H1 (cell line): ENCODE measurements around the gene VASH1. TPM values are rescaled to one million over a fixed set of nuclear protein-coding genes. Genes with fewer than 3 reads are reported as not detected.

Experiments used
- CTCF ChIA-PET: fragments of 300-600 bp; sonication (Branson Sonifier 250); formaldehyde crosslinking; loops from one replicate; lab custom pipeline; 2021; ENCODE audit not compliant: partially characterized antibody; lab: Charles Lee
- POLR2A ChIA-PET: fragments of 300-600 bp; sonication (Branson Sonifier 250); formaldehyde crosslinking; loops from one replicate; lab custom pipeline; 2021; ENCODE audit warnings: inconsistent platforms; ENCODE audit not compliant: partially characterized antibody; lab: Charles Lee
- DNase-seq, 2 experiments: peaks; one replicate each; pipeline versions ENCODE4 v3.0.0 to v3.0.0-alpha.2; 2010 to 2022; ENCODE audit warnings: low spot score in 2 of 2, low read depth in 1 of 2, mixed read lengths in 1 of 2
- FAIRE-seq: peaks from 2 replicates; lab custom pipeline; 2011; peaks lifted over from hg19 to GRCh38; lab: Jason Lieb, UNC
- H2AFZ ChIP-seq: 2 replicates; pipeline ENCODE4 v1.8.1; 2012; ENCODE audit warnings: low read length, inconsistent platforms
- H2AK5ac ChIP-seq: 2 replicates; pipeline ENCODE4 v1.6.1; 2013; ENCODE audit warnings: low read depth, low read length
- H2BK120ac ChIP-seq: replicated peaks from 2 replicates; pipeline ENCODE3; 2013; ENCODE audit warnings: low read depth, low read length, inconsistent platforms
- H2BK12ac ChIP-seq: 2 replicates; pipeline ENCODE4 v1.6.1; 2013; ENCODE audit warnings: low read depth, low read length
- H2BK15ac ChIP-seq: 2 replicates; pipeline ENCODE4 v1.6.1; 2013; ENCODE audit warnings: low read length
- H2BK20ac ChIP-seq: 2 replicates; pipeline ENCODE4 v1.6.1; 2013; ENCODE audit warnings: low read length
- H2BK5ac ChIP-seq: 2 replicates; pipeline ENCODE4 v1.6.1; 2013; ENCODE audit warnings: low read depth, low read length
- H3K14ac ChIP-seq: 2 replicates; pipeline ENCODE4 v1.6.1; 2013; ENCODE audit warnings: inconsistent platforms; ENCODE audit not compliant: insufficient read length
- H3K18ac ChIP-seq: 2 replicates; pipeline ENCODE4 v1.6.1; 2013; ENCODE audit warnings: low read length; ENCODE audit errors: extremely low read depth
- H3K23ac ChIP-seq: 2 replicates; pipeline ENCODE4 v1.6.1; 2013; ENCODE audit warnings: inconsistent platforms; ENCODE audit not compliant: insufficient read length
- H3K23me2 ChIP-seq: 2 replicates; pipeline ENCODE4 v1.6.1; 2013; ENCODE audit warnings: low read depth, low read length
- H3K27ac ChIP-seq: 2 replicates; pipeline ENCODE4 v1.6.1; 2011; ENCODE audit warnings: low read depth, low read length, inconsistent platforms
- H3K27me3 ChIP-seq, 4 experiments: replicated peaks in 1 of 4; 1 replicate in 1 of 4; 2 replicates in 3 of 4; pipeline versions ENCODE4 v1.6.1 to v1.8.1; 2011 to 2013; ENCODE audit warnings: low read length in 3 of 4, mild to moderate bottlenecking in 3 of 4, inconsistent platforms in 2 of 4, mixed read lengths in 2 of 4, moderate library complexity in 1 of 4; ENCODE audit not compliant: control insufficient read depth in 3 of 4, insufficient read depth in 3 of 4; ENCODE audit errors: extremely low read depth in 1 of 4
- H3K36me3 ChIP-seq, 4 experiments: 2 replicates each; pipeline versions ENCODE4 v1.6.1 to v1.8.1; 2011 to 2013; ENCODE audit warnings: mild to moderate bottlenecking in 4 of 4, low read length in 3 of 4, moderate library complexity in 2 of 4, control low read depth in 1 of 4, inconsistent platforms in 1 of 4; ENCODE audit not compliant: insufficient read depth in 4 of 4, control insufficient read depth in 2 of 4
- H3K4ac ChIP-seq: replicated peaks from 2 replicates; pipeline ENCODE3; 2013; ENCODE audit warnings: low read length, low read depth, mixed read lengths, inconsistent platforms; ENCODE audit not compliant: insufficient read length
- H3K4me1 ChIP-seq, 4 experiments: replicated peaks in 1 of 4; 1 replicate in 1 of 4; 2 replicates in 3 of 4; pipeline versions ENCODE4 v1.6.1 to v1.8.1; 2011 to 2013; ENCODE audit warnings: low read length in 3 of 4, inconsistent platforms in 2 of 4, mixed read lengths in 1 of 4; ENCODE audit not compliant: insufficient read depth in 4 of 4, control insufficient read depth in 3 of 4
- H3K4me2 ChIP-seq, 2 experiments: 2 replicates each; pipeline versions ENCODE4 v1.6.1 to v1.8.1; 2011 to 2013; ENCODE audit warnings: low read depth in 2 of 2, low read length in 2 of 2, control low read depth in 1 of 2, inconsistent platforms in 1 of 2, mild to moderate bottlenecking in 1 of 2; ENCODE audit not compliant: insufficient read depth in 1 of 2
- H3K4me3 ChIP-seq, 4 experiments: fragments of 200-600, 300-600 bp in 1 of 4; sonication (generic), shearing (Covaris generic), sonication (Bioruptor Twin) in 1 of 4; 2 replicates each; pipeline versions ENCODE4 v1.5.1 to v1.8.1; 2011 to 2016; ENCODE audit warnings: low read length in 4 of 4, low read depth in 3 of 4, control low read depth in 2 of 4, inconsistent platforms in 2 of 4, mild to moderate bottlenecking in 2 of 4, mixed read lengths in 1 of 4, moderate library complexity in 1 of 4; ENCODE audit not compliant: insufficient read depth in 2 of 4; ENCODE audit errors: extremely low read depth in 1 of 4
- H3K56ac ChIP-seq: replicated peaks from 2 replicates; pipeline ENCODE3; 2013; ENCODE audit warnings: low read depth, mild to moderate bottlenecking, mixed read lengths, low read length, inconsistent platforms; ENCODE audit not compliant: insufficient read length
- H3K79me1 ChIP-seq: 2 replicates; pipeline ENCODE4 v1.6.1; 2013; ENCODE audit warnings: low read depth, low read length, control low read depth
- H3K79me2 ChIP-seq, 2 experiments: 2 replicates each; pipeline versions ENCODE4 v1.6.1 to v1.8.1; 2012 to 2013; ENCODE audit warnings: low read length in 2 of 2, mild to moderate bottlenecking in 2 of 2, inconsistent platforms in 1 of 2; ENCODE audit not compliant: insufficient read depth in 2 of 2, control insufficient read depth in 1 of 2
- H3K9ac ChIP-seq, 4 experiments: replicated peaks in 1 of 4; 1 replicate in 1 of 4; 2 replicates in 3 of 4; pipeline versions ENCODE4 v1.6.1 to v1.8.1; 2011 to 2013; ENCODE audit warnings: low read depth in 3 of 4, low read length in 3 of 4, control low read depth in 2 of 4, mild to moderate bottlenecking in 2 of 4, moderate library complexity in 2 of 4, inconsistent platforms in 1 of 4; ENCODE audit errors: extremely low read depth in 1 of 4
- H3K9me3 ChIP-seq, 2 experiments: 2 replicates each; pipeline versions ENCODE4 v1.6.1 to v1.8.1; 2012 to 2013; ENCODE audit warnings: mild to moderate bottlenecking in 2 of 2, moderate library complexity in 2 of 2, control low read depth in 1 of 2, inconsistent platforms in 1 of 2, low read depth in 1 of 2, low read length in 1 of 2, mixed read lengths in 1 of 2; ENCODE audit not compliant: insufficient read depth in 2 of 2
- H4K20me1 ChIP-seq, 2 experiments: replicated peaks in 1 of 2; 2 replicates each; pipeline versions ENCODE3 to v1.8.1; 2011 to 2013; ENCODE audit warnings: inconsistent platforms in 2 of 2, low read length in 2 of 2, mild to moderate bottlenecking in 1 of 2; ENCODE audit not compliant: insufficient read depth in 2 of 2, control insufficient read depth in 1 of 2
- H4K5ac ChIP-seq: 2 replicates; pipeline ENCODE4 v1.6.1; 2013; ENCODE audit warnings: low read length, low read depth, mixed read lengths, inconsistent platforms; ENCODE audit not compliant: insufficient read length
- H4K8ac ChIP-seq: 2 replicates; pipeline ENCODE4 v1.8.0; 2013; ENCODE audit warnings: mild to moderate bottlenecking, moderate library complexity, low read length, inconsistent platforms; ENCODE audit not compliant: insufficient read depth; ENCODE audit errors: extremely low read depth
- H4K91ac ChIP-seq: replicated peaks from 2 replicates; pipeline ENCODE3; 2013; ENCODE audit warnings: low read length, mixed read lengths, inconsistent platforms; ENCODE audit not compliant: insufficient read length
- BCL11A ChIP-seq, 2 experiments: IDR thresholded peaks; one replicate each; pipeline ENCODE4 v1.6.1; 2011; ENCODE audit warnings: low read depth in 2 of 2, low read length in 2 of 2, mild to moderate bottlenecking in 2 of 2
- BRCA1 ChIP-seq: IDR thresholded peaks from 2 replicates; pipeline ENCODE4 v1.6.1; 2012; ENCODE audit warnings: low read depth, low read length, improper control_type of control experiment
- CBX5 ChIP-seq: fragments of 300-800, 300-1000 bp; sonication (generic); IDR thresholded peaks from 2 replicates; pipeline ENCODE4 v1.7.1; 2016; ENCODE audit warnings: antibody characterized with exemption, low read length, low read depth
- CEBPB ChIP-seq: IDR thresholded peaks from 2 replicates; pipeline ENCODE4 v1.6.1; 2012; ENCODE audit warnings: low read depth, low read length
- FOSL1 ChIP-seq: IDR thresholded peaks from 2 replicates; pipeline ENCODE4 v1.6.1; 2011; ENCODE audit warnings: mild to moderate bottlenecking, low read depth, low read length, moderate library complexity; ENCODE audit not compliant: insufficient read depth
- GABPA ChIP-seq: IDR thresholded peaks from 2 replicates; pipeline ENCODE4 v1.6.1; 2011; ENCODE audit warnings: mild to moderate bottlenecking, low read length, moderate library complexity, borderline replicate concordance; ENCODE audit not compliant: insufficient read depth
- POLR2AphosphoS5 ChIP-seq: IDR thresholded peaks from 2 replicates; pipeline ENCODE4 v1.6.1; 2011; ENCODE audit warnings: low read depth, low read length
- POU5F1 ChIP-seq: IDR thresholded peaks from 2 replicates; pipeline ENCODE4 v1.6.1; 2011; ENCODE audit warnings: low read depth, mild to moderate bottlenecking, low read length, moderate library complexity
- SIN3A ChIP-seq, 2 experiments: IDR thresholded peaks in 1 of 2; conservative IDR thresholded peaks in 1 of 2; 2 replicates each; pipeline ENCODE4 v1.6.1; 2011 to 2012; ENCODE audit warnings: low read length in 2 of 2, improper control_type of control experiment in 1 of 2, low read depth in 1 of 2, mild to moderate bottlenecking in 1 of 2
- SP1 ChIP-seq: IDR thresholded peaks from 2 replicates; pipeline ENCODE4 v1.6.1; 2011; ENCODE audit warnings: low read depth, low read length
- SRF ChIP-seq: IDR thresholded peaks from 2 replicates; pipeline ENCODE4 v1.6.1; 2011; ENCODE audit warnings: mild to moderate bottlenecking, low read depth, low read length, moderate library complexity
- SUZ12 ChIP-seq: fragments of 200-600 bp; sonication (generic); IDR thresholded peaks from 2 replicates; pipeline ENCODE4 v1.6.1; 2012; ENCODE audit warnings: mild to moderate bottlenecking, inconsistent platforms, low read length, moderate library complexity, mixed read lengths
- TAF7 ChIP-seq: optimal IDR thresholded peaks from 2 replicates; pipeline ENCODE3; 2011; ENCODE audit warnings: low read depth, mild to moderate bottlenecking, inconsistent platforms, low read length, moderate library complexity, borderline replicate concordance
- TEAD4 ChIP-seq: IDR thresholded peaks from 2 replicates; pipeline ENCODE4 v1.6.1; 2012; ENCODE audit warnings: low read depth, low read length, inconsistent platforms, mixed read lengths
- WGBS, 2 experiments: shearing (Covaris generic) in 1 of 2; methylation state at CpG; one replicate each; pipeline versions ENCODE4 v1.1.6 to v1.1.7; 2013 to 2015; ENCODE audit warnings: low lambda C conversion rate in 2 of 2, mixed read lengths in 2 of 2, inconsistent platforms in 1 of 2, low coverage in 1 of 2, missing lambda C conversion rate in 1 of 2; ENCODE audit not compliant: insufficient replicate concordance in 2 of 2, insufficient coverage in 1 of 2, insufficient read length in 1 of 2; ENCODE audit errors: extremely low coverage in 1 of 2, missing lambda C conversion rate in 1 of 2; 5-methylcytosine and 5-hydroxymethylcytosine counted together
- polyA plus RNA-seq, 7 experiments: library from polyadenylated mRNA; depleted of rRNA in 3 of 7; stranded (reverse) in 5 of 7; unstranded in 2 of 7; fragments of >200 nt in 5 of 7; fragments of 200-250 nt in 2 of 7; gene quantifications; 1 replicate in 5 of 7; 2 replicates in 1 of 7; 4 replicates in 1 of 7; pipeline versions ENCODE4 v1.2.1 to v1.2.3, GENCODE V29; 2011 to 2013; ENCODE audit warnings: missing spikeins in 2 of 7, mixed read lengths in 2 of 7
- total RNA-seq: library from RNA; stranded (reverse); fragmentation: NEBNext Ultra II Directional; extraction: Animal tissue kit (Norgen Biotek cat#: 25700); gene quantifications from 2 replicates; pipeline ENCODE4 v1.2.1, GENCODE V29; 2021

The VASH1 gene
- total and polyA plus RNA-seq, 2 of the 8 experiments (the other 6 are each of a cell fraction or from before 2014, with no cell fraction given), result 3.1 to 6.4 TPM

DNA sequence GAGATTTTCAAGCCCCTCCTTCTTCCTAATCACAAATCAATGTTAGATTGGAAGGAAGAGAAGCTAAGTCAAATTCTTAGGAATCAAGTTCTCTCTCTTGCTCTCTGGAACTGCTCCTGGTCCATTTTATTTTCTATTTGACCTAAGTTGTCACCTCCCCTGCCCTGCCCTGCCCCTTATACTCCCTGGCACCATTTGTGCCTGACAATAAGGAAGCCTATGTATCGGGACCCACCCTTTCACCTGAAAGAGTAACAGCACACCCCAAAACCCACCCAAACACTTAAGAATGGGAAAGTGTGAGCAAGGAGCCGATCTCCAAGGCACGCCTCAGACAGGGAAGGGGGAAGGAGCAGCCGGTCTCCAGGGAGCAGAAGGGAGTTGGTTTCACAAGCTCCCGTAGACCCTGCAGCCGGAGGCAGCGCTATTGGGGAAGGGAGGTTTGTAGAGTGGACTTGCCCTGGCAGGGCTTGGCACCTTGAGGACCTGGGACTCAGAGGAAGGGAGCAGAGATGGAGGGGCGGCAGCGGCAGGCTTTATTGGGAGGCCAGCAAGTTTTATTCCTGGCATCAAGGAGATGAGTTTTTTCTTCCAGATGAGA, 66.5 kb downstream of the VASH1 start:
- H3K9ac ChIP-seq, result no peak overlapping the region
- H3K4me1 ChIP-seq, result peaks cover 0 to 22% (median 9%) of the 10 kb centered on the region in 4 experiments; a peak in 5 of 7 replicates
- no peak overlapping the region for H3K4ac ChIP-seq
- WGBS, 2 experiments, result 75% methylated on average over 8 of the region's 9 CpGs; no CpG with 5 or more reads in 1 of the 2 experiments
- no peaks in the 10 kb centered on the region for H4K20me1 ChIP-seq
- ChIA-PET CTCF (interaction anchor here (0.6 to 1.2 kb wide), 4 partner anchors 28 to 255 kb away, joined by 3 read pairs; no protein-coding TSS in a partner anchor), POLR2A (interaction anchor here (0.6 to 1.4 kb wide), 3 partner anchors 12 to 298 kb away, joined by 3 read pairs; partner anchors contain the start of gene ANGEL1)
- no peaks in the 10 kb centered on the region for H3K23me2 ChIP-seq
- no peak overlapping the region for H2BK12ac ChIP-seq
- H3K79me1 ChIP-seq, result no peaks in the 10 kb centered on the region
- H3K27ac ChIP-seq, result no peak overlapping the region
- H4K8ac ChIP-seq, result no peak overlapping the region
- FAIRE-seq (no peak), DNase-seq (no peak)
- H2BK20ac ChIP-seq, result no peak overlapping the region
- no peak overlapping the region for H3K14ac ChIP-seq
- no peak overlapping the region for H3K56ac ChIP-seq
- no peak overlapping the region for H2BK15ac ChIP-seq
- H3K36me3 ChIP-seq, result no peaks in the 10 kb centered on the region
- H2BK5ac ChIP-seq, result no peak overlapping the region
- H3K9me3 ChIP-seq, result peaks cover 0 to 2% of the 10 kb centered on the region in 2 experiments; a peak in 1 of 4 replicates
- no peak overlapping the region for H4K91ac ChIP-seq
- H4K5ac ChIP-seq, result no peak overlapping the region
- H3K18ac ChIP-seq, result no peak overlapping the region
- no peak overlapping the region for H2BK120ac ChIP-seq
- no peak overlapping the region for H3K4me2 ChIP-seq
- no peak overlapping the region for H2AFZ ChIP-seq
- H3K27me3 ChIP-seq, result no peaks in the 10 kb centered on the region
- H3K4me3 ChIP-seq, result no peak overlapping the region
- H3K79me2 ChIP-seq, result no peaks in the 10 kb centered on the region
- H3K23ac ChIP-seq, result no peak overlapping the region
- H2AK5ac ChIP-seq, result no peak overlapping the region
- no peak for TF ChIP-seq GABPA
- TF ChIP-seq SUZ12, result no peak
- TF ChIP-seq FOSL1, result no peak
- no peak for TF ChIP-seq BCL11A (IDR thresholded peaks at IDR 0.05; ENCODE audit: low read depth in 2 of 2, low read length in 2 of 2)
- TF ChIP-seq TEAD4, result no peak
- no peak for TF ChIP-seq TAF7
- TF ChIP-seq SP1, result no peak
- no peak for TF ChIP-seq CBX5
- TF ChIP-seq SIN3A (conservative IDR thresholded peaks at IDR 0.05 in 1 of 2, IDR thresholded peaks at IDR 0.05 in 1 of 2; ENCODE audit: low read depth in 1 of 2, low read length in 2 of 2), result no peak
- no peak for TF ChIP-seq BRCA1
- TF ChIP-seq SRF, result no peak
- TF ChIP-seq POLR2AphosphoS5, result no peak
- TF ChIP-seq POU5F1, result no peak
- TF ChIP-seq CEBPB, result no peak
